ENCODE results near the gene CTNNA2. TPM values are rescaled to one million over a fixed set of nuclear protein-coding genes. Genes with fewer than 3 reads are reported as not detected.
"Not testable (repeated sequence)": the region's sequence is repeated elsewhere in the genome, so short reads cannot be mapped to it uniquely, and the experiment has no call there.

The CTNNA2 gene
- polyA plus RNA-seq, 1 experiment, result not detected

GRCh38 chr2:80141007-80141726, 628.3 kb downstream of the CTNNA2 start:
- H3K27me3 ChIP-seq (ENCODE audit: control insufficient read depth, insufficient read depth, low read length), result peaks cover under 1% of the 10 kb centered on the region
- CTCF ChIA-PET, result no interaction called here
- no peak overlapping the region for H3K27ac ChIP-seq (ENCODE audit: low read depth, low read length)
- H3K4me3 ChIP-seq (ENCODE audit: low read depth, low read length), result no peak overlapping the region
- no peak for DNase-seq (ENCODE audit: low read depth, low spot score)
- no peak for TF ChIP-seq CTCF (IDR thresholded peaks at IDR 0.05; ENCODE audit: low read depth, low read length)
- no peaks in the 10 kb centered on the region for H3K9me3 ChIP-seq (ENCODE audit: control insufficient read depth, insufficient read depth, low read length)
- POLR2A ChIA-PET, result no interaction called here

- POLR2A ChIA-PET, result no interaction called here
- no peak overlapping the region for H3K4me3 ChIP-seq (ENCODE audit: low read depth, low read length)
- peaks cover 2% of the 10 kb centered on the region for H3K27me3 ChIP-seq (ENCODE audit: control insufficient read depth, insufficient read depth, low read length)
- no peak for TF ChIP-seq CTCF (IDR thresholded peaks at IDR 0.05; ENCODE audit: low read depth, low read length)
- no peak for DNase-seq (ENCODE audit: low read depth, low spot score)
- no peaks in the 10 kb centered on the region for H3K9me3 ChIP-seq (ENCODE audit: control insufficient read depth, insufficient read depth, low read length)
- CTCF ChIA-PET, result no interaction called here
- H3K27ac ChIP-seq (ENCODE audit: low read depth, low read length), result no peak overlapping the region
Observed at GRCh38 chr2:80145499-80145898, 632.6 kb downstream of the CTNNA2 start.

DNA sequence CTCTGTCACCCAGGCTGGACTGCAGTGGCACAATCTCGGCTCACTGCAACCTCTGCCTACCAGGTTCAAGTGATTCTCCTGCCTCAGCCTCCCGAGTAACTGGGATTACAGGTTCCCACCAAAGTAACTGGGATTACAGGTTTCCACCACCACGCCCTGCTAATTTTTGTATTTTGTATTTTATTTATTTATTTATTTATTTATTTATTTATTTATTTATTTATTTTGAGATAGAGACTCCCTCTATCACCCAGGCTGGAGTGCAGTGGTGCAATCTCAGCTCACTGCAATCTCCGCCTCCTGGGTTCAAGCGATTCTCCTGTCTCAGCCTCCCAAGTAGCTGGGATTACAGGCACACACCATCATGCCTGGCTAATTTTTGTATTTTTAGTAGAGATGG, 633.9 kb downstream of the CTNNA2 start:
- H3K4me3 ChIP-seq (ENCODE audit: low read depth, low read length); DNase-seq (ENCODE audit: low read depth, low spot score); POLR2A ChIA-PET; H3K27me3 ChIP-seq (ENCODE audit: control insufficient read depth, insufficient read depth, low read length); H3K9me3 ChIP-seq (ENCODE audit: control insufficient read depth, insufficient read depth, low read length); H3K27ac ChIP-seq (ENCODE audit: low read depth, low read length): not testable (repeated sequence)
- CTCF ChIA-PET, result interaction anchor here (0.8 kb wide), 1 partner anchor 43 kb away, joined by 3 read pairs; no protein-coding TSS in a partner anchor

DNA sequence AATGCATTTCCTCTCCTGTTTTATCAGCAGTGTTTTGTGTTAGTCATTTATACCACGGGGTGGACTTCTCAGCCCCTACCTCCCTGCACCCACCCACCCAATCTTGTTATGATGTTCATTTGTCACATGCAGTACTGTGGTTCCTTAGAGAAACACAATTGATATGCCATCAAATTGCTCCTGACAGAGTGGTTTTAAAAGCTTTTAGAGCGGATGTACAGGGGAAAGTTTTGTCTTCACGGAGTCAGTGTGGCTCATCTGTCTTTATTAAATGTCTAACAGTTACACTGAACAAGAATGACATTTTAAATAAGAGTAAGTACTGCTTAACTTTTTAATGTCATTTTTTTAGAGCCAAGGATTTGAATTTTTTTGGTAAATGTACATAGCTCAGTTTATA, 634.8 kb downstream of the CTNNA2 start:
- CTCF ChIA-PET, result interaction anchor here (1.1 kb wide), 1 partner anchor 91 kb away, joined by 3 read pairs; no protein-coding TSS in a partner anchor
- POLR2A ChIA-PET, result no interaction called here

GRCh38 chr2:80148906-80149305, 636.1 kb downstream of the CTNNA2 start:
- H3K27ac ChIP-seq (ENCODE audit: low read depth, low read length), result no peak overlapping the region
- H3K9me3 ChIP-seq (ENCODE audit: control insufficient read depth, insufficient read depth, low read length), result no peaks in the 10 kb centered on the region
- DNase-seq (ENCODE audit: low read depth, low spot score), result no peak
- no peak overlapping the region for H3K4me3 ChIP-seq (ENCODE audit: low read depth, low read length)
- no peak for TF ChIP-seq CTCF (IDR thresholded peaks at IDR 0.05; ENCODE audit: low read depth, low read length)
- CTCF ChIA-PET, result interaction anchor here (1.1 kb wide), 1 partner anchor 90 kb away, joined by 3 read pairs; no protein-coding TSS in a partner anchor
- POLR2A ChIA-PET, result interaction anchor here (0.7 kb wide), 1 partner anchor 80 kb away, joined by 6 read pairs; no protein-coding TSS in a partner anchor
- peaks cover 2% of the 10 kb centered on the region for H3K27me3 ChIP-seq (ENCODE audit: control insufficient read depth, insufficient read depth, low read length)

More for the DNA sequence above, 634.8 kb downstream of the CTNNA2 start:
- no peaks in the 10 kb centered on the region for H3K9me3 ChIP-seq (ENCODE audit: control insufficient read depth, insufficient read depth, low read length)
- H3K27ac ChIP-seq (ENCODE audit: low read depth, low read length), result no peak overlapping the region
- no peak for DNase-seq (ENCODE audit: low read depth, low spot score)
- peaks cover 2% of the 10 kb centered on the region for H3K27me3 ChIP-seq (ENCODE audit: control insufficient read depth, insufficient read depth, low read length)
- no peak overlapping the region for H3K4me3 ChIP-seq (ENCODE audit: low read depth, low read length)
- TF ChIP-seq CTCF (IDR thresholded peaks at IDR 0.05; ENCODE audit: low read depth, low read length), result no peak
